Measurements from ENCODE around the gene C8A.

GRCh38 chr1:56927171-56927570 lies 72.6 kb downstream of the C8A start:
- TF ChIP-seq CTCF (conservative IDR thresholded peaks at IDR 0.05 in 1 of 2, IDR thresholded peaks at IDR 0.05 in 1 of 2; ENCODE audit: low read depth in 1 of 2, low read length in 2 of 2) (no peak), EZH2 (IDR thresholded peaks at IDR 0.05; ENCODE audit: low read length, missing control alignments) (no peak)

Measured in fibroblast of lung (primary cell).